ENCODE data around the gene ASB10.

Gene ASB10

DNA sequence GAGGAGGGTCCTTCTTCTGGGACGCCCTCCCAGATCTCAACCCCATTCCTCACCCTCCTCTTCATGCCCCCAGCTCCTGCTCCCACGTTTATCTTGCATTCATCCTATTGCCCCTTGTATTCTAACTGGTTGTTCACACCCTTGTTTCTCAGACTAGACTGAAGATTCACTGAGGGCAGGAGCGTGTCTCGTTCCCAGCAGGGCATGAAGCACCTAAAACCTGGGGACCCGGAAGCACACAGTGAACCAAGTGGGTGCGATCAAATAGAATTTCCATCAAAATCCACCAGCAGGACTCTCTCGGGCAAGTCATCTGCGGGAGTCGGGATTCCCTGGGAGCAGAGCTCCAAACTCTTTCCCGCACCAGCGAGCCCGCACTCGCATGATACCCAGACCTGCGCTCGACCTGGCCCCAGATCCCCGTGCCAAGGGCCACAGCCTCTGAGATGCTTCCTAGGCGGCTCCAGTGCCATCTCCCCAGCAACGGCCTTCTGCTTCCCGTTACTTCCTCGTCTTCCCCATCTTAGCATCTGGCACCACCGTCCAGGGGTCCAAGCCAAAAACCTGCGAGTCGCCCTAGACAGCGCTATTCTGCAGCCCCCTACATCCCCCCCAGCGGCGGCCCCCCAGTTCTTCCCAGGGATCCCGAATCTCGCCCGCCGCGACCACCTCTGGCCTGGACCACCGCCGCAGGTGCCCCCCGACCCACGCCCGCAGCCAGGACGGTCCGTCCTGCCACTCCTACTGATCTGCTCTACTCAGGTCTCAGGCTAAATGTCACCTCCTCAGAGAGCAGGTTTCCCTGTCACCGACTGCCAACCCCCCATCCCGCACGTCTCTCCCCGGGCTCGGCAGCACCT is 13.4 kb downstream of the ASB10 start:
- H2AK5ac ChIP-seq (ENCODE audit: low read depth, low read length): peak overlapping the region; percentile 26
- H3K27ac ChIP-seq (replicated peaks; ENCODE audit: low read length): no peak overlapping the region
- H4K8ac ChIP-seq (ENCODE audit: low read depth, low read length): no peak overlapping the region
- H3K79me1 ChIP-seq (ENCODE audit: low read depth, low read length): no peaks in the 10 kb centered on the region
- H3K9me3 ChIP-seq (replicated peaks in 1 of 2; ENCODE audit: control insufficient read depth in 2 of 2, insufficient read depth in 1 of 2, low read depth in 1 of 2, low read length in 2 of 2): peaks cover 0 to 12% of the 10 kb centered on the region in 2 donors
- H3K23ac ChIP-seq (ENCODE audit: low read depth, low read length, poor library complexity): peak overlapping the region; percentile 39
- peaks cover 0 to 11% of the 10 kb centered on the region in 2 donors for H3K4me1 ChIP-seq (ENCODE audit: control insufficient read depth in 2 of 2, insufficient read depth in 1 of 2, low read depth in 1 of 2, low read length in 2 of 2)
- H2BK120ac ChIP-seq (ENCODE audit: low read depth, low read length): no peak overlapping the region
- peaks cover 2 to 54% (median 30%) of the 10 kb centered on the region in 3 experiments for H3K27me3 ChIP-seq (ENCODE audit: control insufficient read depth in 3 of 3, insufficient read depth in 3 of 3, low read depth in 1 of 3, low read length in 3 of 3)
- H4K91ac ChIP-seq (ENCODE audit: low read depth, low read length, poor library complexity): no peak overlapping the region
- no peaks in the 10 kb centered on the region for H3K36me3 ChIP-seq (replicated peaks in 1 of 2; ENCODE audit: control insufficient read depth in 2 of 2, insufficient read depth in 2 of 2, low read length in 2 of 2)
- no peak overlapping the region for H3K14ac ChIP-seq (ENCODE audit: low read length)
- H2BK12ac ChIP-seq (ENCODE audit: low read length): no peak overlapping the region
- no peak overlapping the region for H3K4ac ChIP-seq (ENCODE audit: low read length)
- no peak overlapping the region for H2BK5ac ChIP-seq (ENCODE audit: low read length)
- H3K4me2 ChIP-seq (ENCODE audit: insufficient read depth, low read length, poor library complexity, severe bottlenecking): no peak overlapping the region
- no peak overlapping the region for H2AFZ ChIP-seq (ENCODE audit: low read length)
- WGBS, 2 donors (ENCODE audit: extremely low coverage in 2 of 2, insufficient read length in 2 of 2, insufficient replicate concordance in 1 of 2): no CpG with 5 or more reads among the region's 43 CpGs
- no peak for DNase-seq (ENCODE audit: low spot score)
- H3K9ac ChIP-seq (ENCODE audit: low read depth, low read length, poor library complexity): no peak overlapping the region
- H3K4me3 ChIP-seq (ENCODE audit: low read length in 2 of 2): no peak overlapping the region
- H3K18ac ChIP-seq (ENCODE audit: low read length): no peak overlapping the region
- no peak overlapping the region for H2BK15ac ChIP-seq (ENCODE audit: low read length)

GRCh38 chr7:151172273-151173141 is 14.5 kb downstream of the ASB10 start:
- Histone ChIP-seq H3K14ac (ENCODE audit: low read length) (no peak overlapping the region), H3K9ac (ENCODE audit: low read depth, low read length, poor library complexity) (no peak overlapping the region), H2AK5ac (ENCODE audit: low read depth, low read length) (peak overlapping the region; percentile 44), H2BK15ac (ENCODE audit: low read length) (no peak overlapping the region), H3K4me2 (ENCODE audit: insufficient read depth, low read length, poor library complexity, severe bottlenecking) (no peak overlapping the region), H2AFZ (ENCODE audit: low read length) (no peak overlapping the region), H3K79me1 (ENCODE audit: low read depth, low read length) (no peaks in the 10 kb centered on the region), H2BK120ac (ENCODE audit: low read depth, low read length) (no peak overlapping the region), H4K91ac (ENCODE audit: low read depth, low read length, poor library complexity) (no peak overlapping the region), H3K9me3 (replicated peaks in 1 of 2; ENCODE audit: control insufficient read depth in 2 of 2, insufficient read depth in 1 of 2, low read depth in 1 of 2, low read length in 2 of 2) (peaks cover 0 to 12% of the 10 kb centered on the region in 2 donors), H3K27ac (replicated peaks; ENCODE audit: low read length) (no peak overlapping the region), H3K27me3 (ENCODE audit: control insufficient read depth in 3 of 3, insufficient read depth in 3 of 3, low read depth in 1 of 3, low read length in 3 of 3) (peaks cover 6 to 57% (median 36%) of the 10 kb centered on the region in 3 experiments), H3K4me3 (ENCODE audit: low read length in 2 of 2) (no peak overlapping the region), H3K36me3 (replicated peaks in 1 of 2; ENCODE audit: control insufficient read depth in 2 of 2, insufficient read depth in 2 of 2, low read length in 2 of 2) (no peaks in the 10 kb centered on the region), H2BK12ac (ENCODE audit: low read length) (no peak overlapping the region), H3K23ac (ENCODE audit: low read depth, low read length, poor library complexity) (no peak overlapping the region), H4K8ac (ENCODE audit: low read depth, low read length) (no peak overlapping the region), H3K18ac (ENCODE audit: low read length) (no peak overlapping the region), H2BK5ac (ENCODE audit: low read length) (no peak overlapping the region), H3K4ac (ENCODE audit: low read length) (no peak overlapping the region), H3K4me1 (ENCODE audit: control insufficient read depth in 2 of 2, insufficient read depth in 1 of 2, low read depth in 1 of 2, low read length in 2 of 2) (peaks cover 0 to 14% of the 10 kb centered on the region in 2 donors)
- peak; percentile 78 for DNase-seq (ENCODE audit: low spot score)
- no CpG with 5 or more reads among the region's 42 CpGs for WGBS, 2 donors (ENCODE audit: extremely low coverage in 2 of 2, insufficient read length in 2 of 2, insufficient replicate concordance in 1 of 2)

- Histone ChIP-seq H3K4ac (ENCODE audit: low read length) (no peak overlapping the region), H2BK120ac (ENCODE audit: low read depth, low read length) (no peak overlapping the region), H3K4me2 (ENCODE audit: insufficient read depth, low read length, poor library complexity, severe bottlenecking) (no peak overlapping the region), H4K91ac (ENCODE audit: low read depth, low read length, poor library complexity) (no peak overlapping the region), H3K9me3 (replicated peaks in 1 of 2; ENCODE audit: control insufficient read depth in 2 of 2, insufficient read depth in 1 of 2, low read depth in 1 of 2, low read length in 2 of 2) (peaks cover 0 to 8% of the 10 kb centered on the region in 2 donors), H2AK5ac (ENCODE audit: low read depth, low read length) (no peak overlapping the region), H3K4me1 (ENCODE audit: control insufficient read depth in 2 of 2, insufficient read depth in 1 of 2, low read depth in 1 of 2, low read length in 2 of 2) (peaks cover 7 to 14% of the 10 kb centered on the region in 2 donors), H3K18ac (ENCODE audit: low read length) (no peak overlapping the region), H2BK12ac (ENCODE audit: low read length) (no peak overlapping the region), H3K27me3 (ENCODE audit: control insufficient read depth in 3 of 3, insufficient read depth in 3 of 3, low read depth in 1 of 3, low read length in 3 of 3) (peaks cover 12 to 75% (median 55%) of the 10 kb centered on the region in 3 experiments), H3K23ac (ENCODE audit: low read depth, low read length, poor library complexity) (no peak overlapping the region), H3K36me3 (replicated peaks in 1 of 2; ENCODE audit: control insufficient read depth in 2 of 2, insufficient read depth in 2 of 2, low read length in 2 of 2) (no peaks in the 10 kb centered on the region), H2AFZ (ENCODE audit: low read length) (no peak overlapping the region), H3K27ac (replicated peaks; ENCODE audit: low read length) (no peak overlapping the region), H3K9ac (ENCODE audit: low read depth, low read length, poor library complexity) (no peak overlapping the region), H3K4me3 (ENCODE audit: low read length in 2 of 2) (no peak overlapping the region), H4K8ac (ENCODE audit: low read depth, low read length) (no peak overlapping the region), H2BK5ac (ENCODE audit: low read length) (no peak overlapping the region), H3K14ac (ENCODE audit: low read length) (no peak overlapping the region), H3K79me1 (ENCODE audit: low read depth, low read length) (no peaks in the 10 kb centered on the region), H2BK15ac (ENCODE audit: low read length) (no peak overlapping the region)
- DNase-seq (ENCODE audit: low spot score): peak; percentile 31
- WGBS, 2 donors (ENCODE audit: extremely low coverage in 2 of 2, insufficient read length in 2 of 2, insufficient replicate concordance in 1 of 2): no CpG with 5 or more reads among the region's 10 CpGs
Measured at GRCh38 chr7:151168787-151169162, 18.3 kb downstream of the ASB10 start.
